Testis (tissue), 3 donors: ENCODE results near the gene SPATA33. TPM values are rescaled to one million over a fixed set of nuclear protein-coding genes. Genes with fewer than 3 reads are reported as not detected.

Experiments used
- DNase-seq: peaks from one replicate; pipeline ENCODE4 v3.0.0-alpha.2; 2019
- H3K27ac ChIP-seq, 2 donors: fragments of 200-600 bp; sonication (generic); one replicate each; pipeline ENCODE4 v1.5.1; 2019
- H3K27me3 ChIP-seq: fragments of 200-600 bp; sonication (generic); one replicate; pipeline ENCODE4 v1.5.1; 2019
- H3K36me3 ChIP-seq: fragments of 200-600 bp; sonication (generic); one replicate; pipeline ENCODE4 v1.5.1; 2017; ENCODE audit warnings: low read depth; ENCODE audit errors: missing control alignments
- H3K4me1 ChIP-seq: fragments of 200-600 bp; sonication (generic); one replicate; pipeline ENCODE4 v1.5.1; 2019
- H3K4me3 ChIP-seq, 2 donors: fragments of 200-600 bp; sonication (generic); one replicate each; pipeline ENCODE4 v1.5.1; 2017 to 2019
- H3K9me3 ChIP-seq: fragments of 200-600 bp; sonication (generic); one replicate; pipeline ENCODE4 v1.5.1; 2017
- POLR2A ChIP-seq: fragments of 450-650 bp; IDR thresholded peaks from one replicate; pipeline ENCODE4 v1.6.1; 2017; ENCODE audit warnings: antibody characterized with exemption, mild to moderate bottlenecking, moderate library complexity
- WGBS, 2 donors: methylation state at CpG; one replicate each; pipeline ENCODE4 v1.1.5; 2018; 5-methylcytosine and 5-hydroxymethylcytosine counted together
- intact Hi-C: fragments of 100-400 bp; cut with DNase I; formaldehyde crosslinking; loops from one replicate; pipeline ENCODE4 v1.15.1; 2023; ENCODE audit warnings: low total_unique reads
- polyA plus RNA-seq: library from polyadenylated mRNA; stranded (reverse); fragments of 350-450 nt; fragmentation: Illumina TruSeq; extraction: RNeasy Lipid Tissue Mini Kit (QIAGEN cat#74804); gene quantifications from one replicate; pipeline ENCODE4 v1.2.3, GENCODE V29; 2014; ENCODE audit warnings: low read depth, low replicate concordance; ENCODE audit not compliant: insufficient read depth
- total RNA-seq, 2 donors: library from RNA; depleted of rRNA; stranded (reverse); fragments of >200 nt; gene quantifications; one replicate each; pipeline ENCODE4 v1.2.3, GENCODE V29; 2016
- TF ChIP-seq, protein P1 (sequence below), 3 experiments: fragments of 450-650 bp in 2 of 3; fragments of 200-600 bp in 1 of 3; sonication (generic) in 1 of 3; IDR thresholded peaks; one replicate each; pipeline ENCODE4 v1.5.1; 2016 to 2019; ENCODE audit warnings: antibody characterized with exemption in 3 of 3, mild to moderate bottlenecking in 2 of 3, moderate library complexity in 1 of 3

The SPATA33 gene
- total and polyA plus RNA-seq, 3 donors from 2014 or later: 45.8 to 201 (median 85.0) TPM

DNA sequence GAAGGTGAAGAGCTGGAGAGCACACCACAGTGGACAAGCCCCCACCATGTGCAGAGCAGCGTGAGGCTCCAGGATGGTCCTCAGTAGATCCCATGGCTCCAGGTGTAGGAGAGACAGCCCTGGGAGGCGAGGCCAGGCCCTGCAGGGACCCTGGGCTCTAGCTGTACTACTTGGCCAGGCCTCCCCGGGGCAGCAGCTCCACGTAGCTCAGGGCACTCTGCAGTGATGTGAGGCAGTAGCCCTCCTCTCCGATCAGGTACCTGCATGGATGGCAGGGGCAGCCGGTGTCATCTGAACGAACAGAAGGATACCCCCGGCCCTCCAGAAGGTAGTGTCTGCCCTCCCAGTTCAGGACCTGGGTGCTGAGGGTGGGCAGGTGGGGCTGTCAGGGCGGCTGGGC, 50.1 kb downstream of the SPATA33 start:
- intact Hi-C loops: no loop called here
- H3K4me3 ChIP-seq: no peak overlapping the region
- WGBS, 2 donors: 86 to 89% methylated on average over 5 to 9 of the region's 9 CpGs
- no peaks in the 10 kb centered on the region for H3K4me1 ChIP-seq
- no peaks in the 10 kb centered on the region for H3K27me3 ChIP-seq
- no peak for DNase-seq
- H3K9me3 ChIP-seq: no peaks in the 10 kb centered on the region
- no peaks in the 10 kb centered on the region for H3K36me3 ChIP-seq
- no peak for TF ChIP-seq POLR2A
- TF ChIP-seq, protein P1, sequence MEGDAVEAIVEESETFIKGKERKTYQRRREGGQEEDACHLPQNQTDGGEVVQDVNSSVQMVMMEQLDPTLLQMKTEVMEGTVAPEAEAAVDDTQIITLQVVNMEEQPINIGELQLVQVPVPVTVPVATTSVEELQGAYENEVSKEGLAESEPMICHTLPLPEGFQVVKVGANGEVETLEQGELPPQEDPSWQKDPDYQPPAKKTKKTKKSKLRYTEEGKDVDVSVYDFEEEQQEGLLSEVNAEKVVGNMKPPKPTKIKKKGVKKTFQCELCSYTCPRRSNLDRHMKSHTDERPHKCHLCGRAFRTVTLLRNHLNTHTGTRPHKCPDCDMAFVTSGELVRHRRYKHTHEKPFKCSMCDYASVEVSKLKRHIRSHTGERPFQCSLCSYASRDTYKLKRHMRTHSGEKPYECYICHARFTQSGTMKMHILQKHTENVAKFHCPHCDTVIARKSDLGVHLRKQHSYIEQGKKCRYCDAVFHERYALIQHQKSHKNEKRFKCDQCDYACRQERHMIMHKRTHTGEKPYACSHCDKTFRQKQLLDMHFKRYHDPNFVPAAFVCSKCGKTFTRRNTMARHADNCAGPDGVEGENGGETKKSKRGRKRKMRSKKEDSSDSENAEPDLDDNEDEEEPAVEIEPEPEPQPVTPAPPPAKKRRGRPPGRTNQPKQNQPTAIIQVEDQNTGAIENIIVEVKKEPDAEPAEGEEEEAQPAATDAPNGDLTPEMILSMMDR (IDR thresholded peaks at IDR 0.05): no peak
- H3K27ac ChIP-seq: no peak overlapping the region

DNA sequence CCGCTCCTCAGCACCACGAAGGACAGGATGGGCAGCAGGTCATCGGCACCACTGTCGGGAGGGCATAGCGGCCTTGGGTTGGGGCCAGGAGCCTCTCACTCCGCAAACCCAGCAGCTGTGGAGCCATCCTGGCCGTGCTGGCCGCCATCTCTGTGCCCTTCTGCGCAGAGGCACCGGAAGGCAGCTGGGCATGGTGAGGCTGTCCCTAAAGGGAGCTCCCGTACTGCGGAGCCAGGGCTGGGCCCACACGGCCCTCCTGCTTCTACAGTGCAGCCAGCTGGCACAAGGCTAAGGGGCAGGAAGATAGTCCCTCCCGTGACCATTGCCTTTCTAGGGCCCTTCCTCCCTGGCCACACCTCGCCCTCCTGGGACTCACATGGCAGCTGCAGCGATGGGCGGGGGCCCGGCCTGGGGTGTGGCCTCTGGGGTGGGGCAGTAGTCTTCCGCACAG, 50.9 kb downstream of the SPATA33 start:
- Histone ChIP-seq H3K27me3 (no peaks in the 10 kb centered on the region), H3K27ac (no peak overlapping the region), H3K4me3 (no peak overlapping the region), H3K36me3 (no peaks in the 10 kb centered on the region), H3K4me1 (no peaks in the 10 kb centered on the region), H3K9me3 (no peaks in the 10 kb centered on the region)
- 88 to 92% methylated on average over 4 to 19 of the region's 19 CpGs for WGBS, 2 donors
- intact Hi-C loops: no loop called here
- DNase-seq: no peak
- TF ChIP-seq POLR2A: no peak

DNA sequence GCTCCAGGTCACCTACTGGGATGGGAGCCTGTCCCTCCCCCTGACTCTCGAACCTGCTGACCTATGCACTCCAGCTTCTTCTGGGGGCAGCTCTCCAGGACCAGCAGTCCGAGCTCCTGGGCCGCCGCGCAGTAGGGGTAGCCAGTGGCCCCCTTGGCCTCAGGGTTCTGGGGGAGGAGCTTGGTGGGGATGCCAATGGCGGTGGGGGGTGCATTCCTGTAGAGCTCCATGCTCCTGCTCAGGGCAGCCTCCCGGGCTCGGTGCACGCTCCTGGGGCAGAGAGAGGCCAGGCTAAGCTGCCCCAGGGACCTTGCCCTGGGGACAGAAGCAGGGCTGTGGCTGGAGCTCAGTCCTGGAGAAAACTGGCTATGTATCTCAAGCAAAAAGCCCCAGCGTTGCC, 51.5 kb downstream of the SPATA33 start:
- no peak for DNase-seq
- no peaks in the 10 kb centered on the region for H3K9me3 ChIP-seq
- no peak overlapping the region for H3K4me3 ChIP-seq
- no peaks in the 10 kb centered on the region for H3K4me1 ChIP-seq
- H3K36me3 ChIP-seq: no peaks in the 10 kb centered on the region
- TF ChIP-seq, protein P1 (IDR thresholded peaks at IDR 0.05): no peak
- TF ChIP-seq POLR2A: no peak
- no peak overlapping the region for H3K27ac ChIP-seq
- intact Hi-C loops: no loop called here
- H3K27me3 ChIP-seq: no peaks in the 10 kb centered on the region
- 90 to 100% methylated on average over 1 to 10 of the region's 10 CpGs for WGBS, 2 donors

DNA sequence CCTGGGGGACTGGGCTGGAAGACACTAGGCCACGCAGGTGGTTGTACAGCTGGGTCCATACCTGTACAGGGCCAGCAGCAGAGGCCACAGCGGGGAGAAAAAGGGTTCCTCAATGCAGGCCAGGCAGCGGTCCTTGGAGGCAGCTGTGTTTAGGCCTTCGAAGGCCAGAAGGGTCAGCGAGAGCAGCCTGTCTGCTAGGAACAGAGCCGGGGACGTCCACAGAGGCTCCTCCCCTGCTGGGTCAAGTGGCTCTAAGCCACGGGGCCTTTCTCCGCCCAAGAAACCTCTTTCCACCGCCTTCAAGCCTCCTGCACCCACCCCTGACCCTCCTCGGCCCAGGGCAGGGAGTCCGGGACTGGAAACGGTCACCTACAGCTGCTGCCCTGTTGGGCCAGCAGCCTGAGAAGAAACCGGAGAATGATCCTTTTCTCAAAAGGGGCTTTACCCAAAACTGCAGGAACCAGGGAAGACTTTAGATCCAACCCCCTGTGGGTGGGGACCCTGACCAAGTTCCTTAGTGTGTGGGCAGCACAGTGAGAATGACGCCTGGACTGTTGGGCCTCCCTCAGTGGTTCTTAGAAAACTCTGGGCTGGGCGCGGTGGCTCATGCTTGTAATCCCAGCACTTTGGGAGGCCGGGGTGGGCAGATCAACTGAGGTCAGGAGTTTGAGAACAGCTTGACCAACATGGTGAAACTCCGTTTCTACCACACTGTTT, 52.2 kb downstream of the SPATA33 start:
- intact Hi-C loops: no loop called here
- no peak for TF ChIP-seq POLR2A
- TF ChIP-seq, protein P1 (IDR thresholded peaks at IDR 0.05): no peak
- no peaks in the 10 kb centered on the region for H3K36me3 ChIP-seq
- H3K9me3 ChIP-seq: no peaks in the 10 kb centered on the region
- H3K27ac ChIP-seq: peak overlapping the region in 1 of 2 donors; percentile 68
- 69 to 82% methylated on average over 12 to 19 of the region's 19 CpGs for WGBS, 2 donors
- DNase-seq: peak; percentile 64
- H3K4me1 ChIP-seq: no peaks in the 10 kb centered on the region
- no peaks in the 10 kb centered on the region for H3K27me3 ChIP-seq
- no peak overlapping the region for H3K4me3 ChIP-seq

DNA sequence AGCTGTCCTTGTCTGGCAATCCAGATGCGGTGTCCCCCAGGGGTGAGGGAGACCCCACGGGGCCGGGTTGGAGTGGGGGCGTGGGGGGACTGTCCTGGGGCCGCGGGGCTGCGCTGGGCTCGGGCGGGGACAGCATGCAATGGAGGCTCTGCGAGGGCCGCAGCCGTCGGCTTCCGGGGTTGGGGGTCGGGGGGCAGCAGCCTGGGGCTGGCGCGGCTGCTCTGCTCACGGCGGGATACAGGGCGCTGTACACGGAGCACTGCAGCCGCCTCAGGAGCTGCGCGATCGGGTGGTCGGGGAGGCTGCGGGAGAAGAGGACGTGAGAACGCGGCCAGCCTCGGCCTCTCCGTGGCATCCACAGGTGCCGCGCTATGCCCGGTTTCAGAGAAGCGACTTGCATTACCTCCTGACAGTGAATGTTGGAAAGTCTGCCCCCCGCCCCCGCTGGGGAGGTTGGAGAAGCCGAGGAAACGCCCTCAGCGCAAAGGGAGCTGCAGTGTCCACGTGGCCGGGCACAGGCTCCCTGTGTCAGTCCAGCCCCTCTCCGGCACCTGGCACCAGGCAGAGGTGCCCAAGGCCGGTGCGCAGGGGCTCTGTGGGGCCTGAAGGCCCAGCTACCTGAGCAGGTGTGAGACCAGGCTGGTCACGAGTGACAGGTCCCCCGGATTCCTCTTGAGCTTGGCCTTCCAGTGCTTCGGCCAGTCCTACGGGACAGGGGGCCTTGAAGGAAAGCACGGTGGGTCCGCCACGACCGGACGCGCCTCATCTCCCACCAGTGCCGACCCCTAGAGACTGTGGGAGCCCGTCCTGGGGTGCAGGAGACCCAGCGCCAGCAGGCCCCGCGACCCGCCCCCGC, 53.3 kb downstream of the SPATA33 start:
- Histone ChIP-seq H3K36me3 (no peaks in the 10 kb centered on the region), H3K4me1 (no peaks in the 10 kb centered on the region), H3K27me3 (no peaks in the 10 kb centered on the region), H3K27ac (peak overlapping the region in 1 of 2 donors; percentile 68), H3K9me3 (no peaks in the 10 kb centered on the region), H3K4me3 (peak overlapping the region in 1 of 2 donors; percentile 20)
- TF ChIP-seq POLR2A: no peak
- TF ChIP-seq, protein P1 (IDR thresholded peaks at IDR 0.05): no peak
- WGBS, 2 donors: 64 to 82% methylated on average over 12 to 63 of the region's 63 CpGs
- DNase-seq: no peak
- intact Hi-C loops: no loop called here
